Activated T-cell treated with anti-CD3 and anti-CD28 coated beads for 24 hours (primary cell): ENCODE results near the gene IRAG1.

Experiments
- DNase-seq: peaks from one replicate; pipeline ENCODE4 v3.0.0-alpha.2; 2020; ENCODE audit warnings: low read depth

The IRAG1 gene

GRCh38 chr11:10693509-10694081 is at the start of gene IRAG1:
TSS of gene IRAG1 (minus strand) at chr11:10693755. CDS start at chr11:10693602, 153 bp downstream.
- DNase-seq = no peak

GRCh38 chr11:10742460-10743208 is 49.1 kb upstream of the IRAG1 start:
- no peak for DNase-seq

GRCh38 chr11:10735481-10736475 is 42.2 kb upstream of the IRAG1 start:
- DNase-seq = peak; percentile 83

- no peak for DNase-seq
These were observed 37.6 kb upstream of the IRAG1 start for GRCh38 chr11:10731064-10731680.

GRCh38 chr11:10730151-10730550 is 36.6 kb upstream of the IRAG1 start:
- no peak for DNase-seq

- no peak for DNase-seq
These were observed 35.4 kb upstream of the IRAG1 start for GRCh38 chr11:10728789-10729472.

GRCh38 chr11:10728154-10728553 is 34.6 kb upstream of the IRAG1 start:
- no peak for DNase-seq

GRCh38 chr11:10727146-10727851 is 33.7 kb upstream of the IRAG1 start:
- DNase-seq = no peak

- DNase-seq = no peak
These were observed 32.3 kb upstream of the IRAG1 start for GRCh38 chr11:10725907-10726253.

GRCh38 chr11:10725114-10725906 is 31.8 kb upstream of the IRAG1 start:
- peak; percentile 11 for DNase-seq

- DNase-seq = no peak
These were observed 28.8 kb upstream of the IRAG1 start for GRCh38 chr11:10722307-10722706.

- DNase-seq = no peak
These were observed 27.4 kb upstream of the IRAG1 start for GRCh38 chr11:10720881-10721376.

- DNase-seq = no peak
These were observed 26.1 kb upstream of the IRAG1 start for GRCh38 chr11:10719616-10720015.

GRCh38 chr11:10716543-10717259 is 23.1 kb upstream of the IRAG1 start:
- no peak for DNase-seq

GRCh38 chr11:10716122-10716521 is 22.6 kb upstream of the IRAG1 start:
- DNase-seq = no peak

GRCh38 chr11:10715571-10715970 is 22.0 kb upstream of the IRAG1 start:
- no peak for DNase-seq

- no peak for DNase-seq
These were observed 15.9 kb upstream of the IRAG1 start for GRCh38 chr11:10709299-10710086.

- no peak for DNase-seq
These were observed 14.6 kb upstream of the IRAG1 start for GRCh38 chr11:10708131-10708530.
